Subcutaneous abdominal adipose tissue (tissue), 5 donors: ENCODE measurements around the gene KPTN.

Experiments
- H3K27ac ChIP-seq: one replicate; pipeline ENCODE4 v1.7.0; 2013; ENCODE audit warnings: low read depth, mild to moderate bottlenecking, inconsistent platforms, low read length, moderate library complexity
- H3K27me3 ChIP-seq, 5 donors: one replicate each; pipeline ENCODE4 v1.7.0; 2013; ENCODE audit warnings: low read length in 5 of 5, inconsistent platforms in 1 of 5; ENCODE audit not compliant: control insufficient read depth in 5 of 5, insufficient read depth in 4 of 5
- H3K36me3 ChIP-seq, 5 donors: one replicate each; pipeline ENCODE4 v1.7.0; 2013; ENCODE audit warnings: low read length in 5 of 5; ENCODE audit not compliant: control insufficient read depth in 5 of 5, insufficient read depth in 5 of 5
- H3K4me1 ChIP-seq, 5 donors: one replicate each; pipeline ENCODE4 v1.7.0; 2013; ENCODE audit warnings: low read length in 5 of 5, mild to moderate bottlenecking in 3 of 5, moderate library complexity in 1 of 5; ENCODE audit not compliant: control insufficient read depth in 5 of 5, insufficient read depth in 5 of 5
- H3K4me3 ChIP-seq, 5 donors: one replicate each; pipeline ENCODE4 v1.7.0; 2013; ENCODE audit warnings: low read length in 5 of 5, low read depth in 1 of 5
- H3K9ac ChIP-seq, 5 donors: one replicate each; pipeline ENCODE4 v1.7.0; 2013; ENCODE audit warnings: low read length in 5 of 5, mild to moderate bottlenecking in 4 of 5, moderate library complexity in 3 of 5
- H3K9me3 ChIP-seq, 5 donors: one replicate each; pipeline ENCODE4 v1.7.0; 2013; ENCODE audit warnings: low read length in 5 of 5; ENCODE audit not compliant: control insufficient read depth in 5 of 5
- donor health status: healthy.
- donor health status: healthy.
- donor health status: healthy.
- donor health status: healthy.
- donor health status: healthy.

The KPTN gene

GRCh38 chr19:47483800-47484690 is at the start of gene KPTN:
Gene KPTN, minus strand, starts transcription at chr19:47484219. Its CDS starts 59 bp downstream, at chr19:47484160.
- Histone ChIP-seq H3K9ac (peak within 1 kb of the TSS; percentile 73 to 89 (median 84)), H3K27ac (peak within 1 kb of the TSS; percentile 88), H3K27me3 (no peaks in the 10 kb centered on the region), H3K9me3 (no peaks in the 10 kb centered on the region), H3K4me3 (peak within 1 kb of the TSS; percentile 82 to 90 (median 85)), H3K4me1 (peaks cover 2 to 19% (median 19%) of the 10 kb centered on the region in 5 donors), H3K36me3 (peaks cover 0 to 27% (median 23%) of the 10 kb centered on the region in 5 donors)

GRCh38 chr19:47531640-47532387 is 47.8 kb upstream of the KPTN start:
- Histone ChIP-seq H3K4me3 (no peak overlapping the region), H3K27ac (no peak overlapping the region), H3K9ac (no peak overlapping the region), H3K27me3 (peaks cover 0 to 4% (median 2%) of the 10 kb centered on the region in 5 donors), H3K36me3 (no peaks in the 10 kb centered on the region), H3K4me1 (peaks cover 0 to 5% (median 0%) of the 10 kb centered on the region in 5 donors), H3K9me3 (no peaks in the 10 kb centered on the region)

- Histone ChIP-seq H3K4me1 (peaks cover 0 to 5% (median 0%) of the 10 kb centered on the region in 5 donors), H3K36me3 (no peaks in the 10 kb centered on the region), H3K9ac (no peak overlapping the region), H3K9me3 (no peaks in the 10 kb centered on the region), H3K27ac (no peak overlapping the region), H3K27me3 (peaks cover 0 to 4% (median 2%) of the 10 kb centered on the region in 5 donors), H3K4me3 (no peak overlapping the region)
Observed at GRCh38 chr19:47529018-47529742, 45.2 kb upstream of the KPTN start.

- Histone ChIP-seq H3K9me3 (no peaks in the 10 kb centered on the region), H3K27ac (no peak overlapping the region), H3K4me3 (no peak overlapping the region), H3K36me3 (no peaks in the 10 kb centered on the region), H3K9ac (no peak overlapping the region), H3K4me1 (peaks cover 0 to 18% (median 9%) of the 10 kb centered on the region in 5 donors), H3K27me3 (peaks cover 0 to 4% (median 2%) of the 10 kb centered on the region in 5 donors)
Observed at GRCh38 chr19:47526798-47527197, 42.8 kb upstream of the KPTN start.

GRCh38 chr19:47523473-47523872 is 39.5 kb upstream of the KPTN start:
- H3K9ac ChIP-seq, result no peak overlapping the region
- no peaks in the 10 kb centered on the region for H3K36me3 ChIP-seq
- no peak overlapping the region for H3K27ac ChIP-seq
- no peaks in the 10 kb centered on the region for H3K9me3 ChIP-seq
- peaks cover 0 to 26% (median 13%) of the 10 kb centered on the region in 5 donors for H3K4me1 ChIP-seq
- no peaks in the 10 kb centered on the region for H3K27me3 ChIP-seq
- H3K4me3 ChIP-seq, result no peak overlapping the region

GRCh38 chr19:47521473-47522180 is 37.6 kb upstream of the KPTN start:
- Histone ChIP-seq H3K9me3 (no peaks in the 10 kb centered on the region), H3K27me3 (no peaks in the 10 kb centered on the region), H3K4me3 (peak overlapping the region in 3 of 5 donors; percentile 12 to 29 (median 13)), H3K36me3 (no peaks in the 10 kb centered on the region), H3K4me1 (peaks cover 0 to 26% (median 13%) of the 10 kb centered on the region in 5 donors), H3K27ac (peak overlapping the region; percentile 54), H3K9ac (peak overlapping the region in 3 of 5 donors; percentile 2 to 58 (median 22))

GRCh38 chr19:47520839-47521238 is 36.8 kb upstream of the KPTN start:
- H3K36me3 ChIP-seq, result no peaks in the 10 kb centered on the region
- no peaks in the 10 kb centered on the region for H3K9me3 ChIP-seq
- H3K4me1 ChIP-seq, result peaks cover 0 to 30% (median 17%) of the 10 kb centered on the region in 5 donors
- H3K27ac ChIP-seq, result no peak overlapping the region
- H3K4me3 ChIP-seq, result no peak overlapping the region
- no peak overlapping the region for H3K9ac ChIP-seq
- H3K27me3 ChIP-seq, result no peaks in the 10 kb centered on the region

GRCh38 chr19:47520343-47520806 is 36.4 kb upstream of the KPTN start:
- Histone ChIP-seq H3K36me3 (no peaks in the 10 kb centered on the region), H3K9me3 (no peaks in the 10 kb centered on the region), H3K27ac (no peak overlapping the region), H3K4me1 (peaks cover under 1 to 32% (median 21%) of the 10 kb centered on the region in 5 donors), H3K4me3 (no peak overlapping the region), H3K27me3 (peaks cover 0 to 1% (median 0%) of the 10 kb centered on the region in 5 donors), H3K9ac (no peak overlapping the region)

- Histone ChIP-seq H3K4me1 (peaks cover 3 to 36% (median 27%) of the 10 kb centered on the region in 5 donors), H3K36me3 (no peaks in the 10 kb centered on the region), H3K9me3 (no peaks in the 10 kb centered on the region), H3K4me3 (no peak overlapping the region), H3K27ac (no peak overlapping the region), H3K27me3 (peaks cover 0 to 3% (median 0%) of the 10 kb centered on the region in 5 donors), H3K9ac (no peak overlapping the region)
Observed at GRCh38 chr19:47518854-47519253, 34.8 kb upstream of the KPTN start.
